HTERT RPE-1 (cell line): Measurements from ENCODE around the gene PAGE2.
"Not testable (repeated sequence)": the region's sequence is repeated elsewhere in the genome, so short reads cannot be mapped to it uniquely, and the experiment has no call there.

ENCODE experiments used
- in situ Hi-C: fragments of 300-500 bp; cut with MboI; formaldehyde crosslinking; loops from 4 replicates; pipeline ENCODE4 v1.14.3; 2020; ENCODE audit warnings: low sequenced_read_pairs

PAGE2 gene, protein sequence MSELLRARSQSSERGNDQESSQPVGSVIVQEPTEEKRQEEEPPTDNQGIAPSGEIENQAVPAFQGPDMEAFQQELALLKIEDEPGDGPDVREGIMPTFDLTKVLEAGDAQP

DNA sequence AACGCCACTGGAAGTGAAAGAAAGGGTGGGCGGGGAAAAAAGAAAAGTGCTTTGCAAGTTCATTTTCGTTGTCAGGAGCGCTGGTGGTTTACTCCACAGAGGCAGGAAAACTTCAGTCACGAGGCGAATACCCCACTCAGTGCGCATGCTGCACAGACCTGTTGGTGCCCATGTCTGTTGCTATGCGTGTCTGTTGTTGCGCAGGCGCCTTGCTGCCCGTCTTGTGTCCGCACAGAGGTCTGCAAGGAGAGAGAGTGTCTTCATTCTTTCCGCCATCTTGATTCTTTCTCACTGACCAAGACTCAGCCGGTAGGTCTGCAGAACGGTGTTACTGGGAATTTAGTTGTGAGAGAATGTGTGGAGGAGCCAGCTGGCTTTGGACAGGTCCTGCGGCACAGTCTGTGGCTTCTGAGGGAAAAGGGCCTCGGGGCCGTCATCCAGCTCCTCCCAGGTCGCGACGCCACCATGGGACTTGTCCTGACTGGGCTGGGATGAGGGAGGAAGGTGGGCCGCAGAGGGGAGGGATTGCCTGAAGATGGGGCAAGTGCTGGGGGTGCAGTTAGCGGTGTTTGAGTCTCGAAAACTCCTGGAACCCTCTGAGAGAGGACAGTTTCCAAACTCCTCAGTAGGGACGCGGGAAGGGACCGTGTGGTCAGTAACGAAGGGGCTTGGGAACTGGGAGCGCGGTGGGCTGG, at the start of gene PAGE2:
TSS of gene PAGE2 (plus strand) at position 224 of the 695 bp plus-strand sequence. CDS start 1,003 bp downstream, outside the sequence.
- in situ Hi-C loops = no loop called here

DNA sequence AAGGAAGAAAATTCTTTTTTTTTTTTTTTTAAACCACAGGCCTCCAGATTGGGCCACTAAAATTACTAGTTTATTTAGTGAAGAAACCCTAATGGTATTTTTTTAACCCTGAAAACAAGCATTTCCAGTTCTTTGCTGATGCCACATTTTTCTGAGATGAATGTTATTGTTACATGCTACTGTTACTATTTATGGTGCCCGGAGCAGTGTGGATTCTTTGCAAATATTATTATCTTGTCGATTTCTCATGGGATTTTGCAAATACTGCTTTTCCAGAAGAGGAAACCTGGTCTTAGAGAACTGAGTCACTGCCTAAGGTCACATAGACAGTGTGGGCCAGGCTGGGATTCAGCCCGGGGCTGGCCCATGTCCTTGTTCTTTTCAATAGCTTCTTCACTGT, 49.3 kb upstream of the PAGE2 start:
- in situ Hi-C loops = no loop called here

DNA sequence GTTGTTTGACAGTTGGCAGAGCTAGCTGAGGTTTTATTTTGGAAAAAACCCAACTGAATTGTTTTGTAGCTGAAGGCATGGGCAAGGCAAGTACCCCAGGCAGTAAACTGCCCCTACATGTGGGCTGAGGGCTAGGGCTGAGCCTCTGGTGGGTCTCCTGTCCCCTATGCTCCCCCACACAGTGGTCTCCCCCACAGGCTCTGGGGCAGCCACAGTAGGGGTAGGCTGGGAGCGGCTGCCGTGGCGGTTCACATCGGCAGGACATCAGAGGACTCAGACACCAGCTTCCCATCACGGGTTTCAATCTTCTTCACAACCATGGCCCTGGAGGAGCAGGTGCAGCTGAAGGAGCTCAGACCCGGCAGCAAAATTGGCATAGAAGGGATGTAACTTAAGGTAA, 47.3 kb upstream of the PAGE2 start:
- in situ Hi-C loops = no loop called here

DNA sequence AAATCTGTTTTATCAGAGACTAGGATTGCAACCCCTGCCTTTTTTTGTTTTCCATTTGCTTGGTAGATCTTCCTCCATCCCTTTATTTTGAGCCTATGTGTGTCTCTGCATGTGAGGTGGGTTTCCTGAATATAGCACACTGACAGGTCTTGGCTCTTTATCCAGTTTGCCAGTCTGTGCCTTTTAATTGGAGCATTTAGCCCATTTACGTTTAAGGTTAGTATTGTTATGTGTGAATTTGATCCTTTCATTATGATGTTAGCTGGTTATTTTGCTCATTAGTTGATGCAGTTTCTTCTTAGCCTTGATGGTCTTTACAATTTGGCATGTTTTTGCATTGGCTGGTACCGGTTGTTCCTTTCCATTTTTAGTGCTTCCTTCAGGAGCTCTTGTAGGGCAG, 38.2 kb upstream of the PAGE2 start:
- in situ Hi-C loops = not testable (repeated sequence)

DNA sequence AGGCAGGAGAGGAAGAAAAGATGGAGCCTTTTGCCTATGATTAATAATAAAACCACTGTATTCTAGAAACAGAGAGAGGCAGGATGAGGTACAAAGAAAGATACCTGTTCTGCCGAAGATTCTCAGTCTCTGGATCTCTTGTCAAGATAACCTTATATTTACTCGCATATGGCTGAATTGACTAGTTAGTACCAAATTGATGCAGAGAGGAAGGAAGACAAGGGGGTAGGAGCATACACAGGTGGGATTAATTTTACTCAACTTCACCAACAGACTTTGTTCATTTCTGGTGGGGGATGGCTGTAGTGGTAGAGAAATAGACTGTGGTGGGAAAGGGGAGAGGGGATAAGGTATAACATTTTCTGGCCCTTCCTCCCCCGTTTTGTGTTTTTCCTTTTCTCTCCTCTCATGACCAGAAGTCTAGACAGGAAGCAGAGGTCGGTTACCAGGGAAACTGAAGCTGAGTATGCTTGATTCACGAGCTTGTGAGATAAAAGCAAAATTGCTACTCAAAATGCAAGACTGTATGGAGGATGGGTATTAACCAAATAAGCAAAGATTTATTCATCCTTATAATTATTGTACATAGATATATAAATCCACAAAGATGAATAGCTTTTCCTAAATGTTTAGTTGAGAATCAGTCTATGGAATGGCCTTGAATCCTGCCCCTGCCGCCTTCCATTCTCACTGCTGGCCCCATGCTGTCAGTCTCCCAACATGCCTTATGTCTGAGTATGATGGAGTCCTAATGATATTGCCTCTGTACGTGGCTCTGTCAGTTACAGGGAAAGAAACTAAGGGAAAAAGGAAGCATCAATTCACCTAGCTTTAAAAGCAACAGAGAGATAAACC, 31.8 kb upstream of the PAGE2 start:
- in situ Hi-C loops = no loop called here

DNA sequence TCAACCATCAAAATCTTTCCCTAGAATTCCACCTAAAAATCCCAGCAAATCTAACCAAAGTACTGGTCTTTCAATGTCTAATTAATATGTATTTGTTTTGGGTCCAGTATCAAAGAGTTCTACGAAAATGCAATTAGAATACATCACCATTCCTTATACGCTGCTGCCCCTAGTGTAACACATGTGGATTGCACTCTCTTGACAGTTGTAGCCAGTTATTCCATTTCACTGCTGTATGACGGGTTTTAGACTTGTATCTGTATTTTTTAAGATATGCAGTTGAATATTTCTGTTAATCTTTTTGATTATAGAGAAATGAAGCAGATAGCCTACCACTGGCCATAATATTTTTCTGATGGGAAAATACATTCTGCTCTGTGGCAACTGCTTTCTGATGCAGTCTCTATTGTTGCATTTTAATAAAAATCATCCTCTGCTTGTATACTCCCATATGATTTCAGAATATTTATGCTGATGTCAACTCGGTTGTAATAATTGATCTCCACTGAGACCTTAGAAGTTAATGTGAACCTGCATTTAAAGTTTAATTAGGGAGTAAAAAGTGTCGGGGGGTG, 31.1 kb upstream of the PAGE2 start:
- in situ Hi-C loops = no loop called here

DNA sequence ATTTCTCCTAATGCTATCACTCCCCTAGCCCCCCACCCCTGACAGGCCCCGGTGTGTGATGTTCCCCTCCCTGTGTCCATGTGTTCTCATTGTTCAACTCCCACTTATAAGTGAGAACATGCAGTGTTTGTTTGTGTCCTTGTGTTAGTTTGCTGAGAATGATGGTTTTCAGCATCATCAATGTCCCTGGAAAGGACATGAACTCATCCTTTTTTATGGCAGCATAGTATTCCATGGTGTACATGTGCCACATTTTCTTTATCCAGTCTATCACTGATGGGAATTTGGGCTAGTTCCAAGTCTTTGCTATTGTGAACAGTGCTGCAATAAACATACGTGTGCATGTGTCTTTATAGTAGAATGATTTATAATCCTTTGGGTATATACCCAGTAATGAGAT, 21.6 kb upstream of the PAGE2 start:
- in situ Hi-C loops = not testable (repeated sequence)

DNA sequence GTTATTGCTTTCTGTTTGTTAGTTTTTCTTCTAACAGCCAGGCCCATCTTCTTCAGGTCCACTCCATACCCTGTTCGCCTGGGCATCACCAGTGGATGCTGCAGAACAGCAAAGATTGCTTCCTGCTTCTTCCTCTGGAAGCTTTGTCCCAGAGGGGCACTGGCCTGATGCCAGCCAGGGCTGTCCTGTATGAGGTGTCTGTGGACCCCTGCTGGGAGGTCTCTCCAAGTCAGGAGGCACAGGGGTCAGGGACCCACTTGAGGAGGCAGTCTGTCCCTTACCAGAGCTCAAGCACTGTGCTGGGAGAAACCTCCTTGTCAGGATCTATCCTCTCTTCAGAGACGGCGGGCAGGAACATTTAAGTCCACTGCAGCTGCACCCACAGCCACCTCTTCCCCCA, 16.5 kb upstream of the PAGE2 start:
- in situ Hi-C loops = no loop called here

DNA sequence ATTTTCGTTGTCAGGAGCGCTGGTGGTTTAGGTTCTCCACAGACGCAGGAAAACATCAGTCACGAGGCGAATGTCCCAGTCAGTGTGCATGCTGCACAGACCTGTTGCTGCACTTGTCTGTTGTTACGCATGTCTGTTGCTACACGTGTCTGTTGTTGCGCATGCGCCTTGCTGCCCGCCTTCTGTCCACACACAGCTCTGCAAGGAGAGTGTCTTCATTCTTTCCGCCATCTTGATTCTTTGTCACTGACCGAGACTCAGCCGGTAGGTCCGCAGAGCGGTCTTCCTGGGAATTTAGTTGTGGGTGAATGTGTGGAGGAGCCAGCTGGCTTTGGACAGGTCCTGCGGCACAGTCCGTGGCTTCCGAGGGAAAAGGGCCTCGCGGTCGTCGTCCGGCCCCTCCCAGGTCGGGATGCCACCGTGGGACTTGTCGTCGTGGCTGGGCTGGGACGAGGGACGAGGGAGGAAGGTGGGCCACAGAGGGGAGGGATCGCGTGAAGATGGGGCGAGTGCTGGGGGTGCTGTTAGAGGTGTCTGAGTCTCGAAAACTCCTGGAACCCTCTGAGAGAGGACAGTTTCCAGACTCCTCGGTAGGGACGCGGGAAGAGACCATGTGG, 13.9 kb upstream of the PAGE2 start, which contains the start of gene PAGE2B:
TSS of gene PAGE2B (plus strand) at position 180 of the 617 bp plus-strand sequence. CDS start 1,012 bp downstream, outside the sequence.
- in situ Hi-C loops = no loop called here

DNA sequence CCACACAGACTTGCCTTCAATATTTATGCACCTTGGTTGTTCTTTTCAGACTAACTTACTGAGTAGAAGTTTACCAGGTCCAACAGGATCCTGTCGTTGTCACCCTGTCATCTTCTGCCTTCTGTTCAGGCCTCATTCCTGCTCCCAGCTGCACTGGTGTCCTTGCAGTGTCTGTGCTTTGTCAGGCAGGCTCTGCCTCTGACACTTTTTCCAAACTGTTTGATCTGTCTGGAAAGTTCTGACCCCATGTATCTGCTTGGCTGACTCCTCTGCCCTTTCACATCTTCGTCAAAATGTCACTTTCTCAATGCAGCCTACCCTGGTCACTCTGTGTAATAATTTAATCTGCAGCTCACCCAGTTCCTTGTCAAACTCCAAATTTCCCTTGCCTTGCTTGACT, 9.9 kb downstream of the PAGE2 start:
- in situ Hi-C loops = no loop called here

DNA sequence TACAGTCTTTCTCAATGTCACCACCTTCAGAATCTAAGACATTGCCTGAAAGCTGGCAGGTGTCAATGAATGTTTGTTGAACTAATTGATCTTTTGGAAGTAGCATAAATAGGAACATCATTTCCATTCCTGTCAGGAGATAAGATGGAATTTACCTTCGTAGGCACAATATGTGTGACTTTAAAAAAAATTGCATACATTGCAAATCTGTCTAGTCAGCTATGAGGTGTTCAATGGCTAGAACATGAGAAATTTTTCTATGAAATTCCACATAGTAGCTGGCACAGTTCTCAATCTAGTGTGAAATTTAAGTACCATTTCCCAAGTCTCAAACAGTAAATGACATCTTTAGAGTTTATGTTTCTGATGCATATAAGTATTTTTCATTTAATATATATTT, 10.3 kb downstream of the PAGE2 start:
- in situ Hi-C loops = no loop called here

DNA sequence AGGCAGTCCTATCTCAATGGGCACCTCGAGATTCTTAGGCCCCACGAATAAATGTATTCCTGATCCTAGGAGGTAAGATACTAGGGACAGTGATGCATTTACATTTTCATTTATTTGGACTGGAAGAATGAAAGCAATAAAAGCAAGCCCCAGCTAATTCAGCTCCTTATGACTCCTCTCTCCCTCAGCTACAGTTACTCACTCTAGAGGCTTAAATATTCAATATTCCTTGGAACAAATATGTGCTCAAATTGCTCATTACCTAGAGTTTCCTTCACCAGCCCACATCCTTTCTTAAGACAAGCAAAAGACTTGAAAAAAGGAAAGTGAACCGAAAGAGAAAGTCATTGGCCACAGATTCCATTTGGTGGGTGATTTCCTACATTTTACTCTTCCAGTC, 13.9 kb downstream of the PAGE2 start:
- in situ Hi-C loops = no loop called here

DNA sequence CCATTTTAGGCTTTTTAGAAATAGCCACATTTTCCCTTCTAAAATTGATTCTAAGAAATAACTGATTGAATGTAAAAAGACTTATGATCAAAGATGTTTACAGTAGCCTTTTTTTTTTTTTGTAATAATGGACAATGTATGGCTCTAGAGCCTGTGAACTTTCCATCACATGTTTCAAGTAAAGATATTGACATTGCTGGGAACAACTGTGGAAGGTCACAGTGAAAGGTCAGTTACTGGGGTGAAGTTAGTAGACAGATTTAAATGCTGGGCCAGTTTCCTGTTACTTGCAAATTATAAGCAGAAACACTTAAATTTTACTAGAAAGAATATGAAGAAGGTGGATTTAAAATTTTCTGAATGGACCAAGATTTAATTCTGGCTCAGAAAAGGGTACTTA, 18.4 kb downstream of the PAGE2 start:
- in situ Hi-C loops = no loop called here

DNA sequence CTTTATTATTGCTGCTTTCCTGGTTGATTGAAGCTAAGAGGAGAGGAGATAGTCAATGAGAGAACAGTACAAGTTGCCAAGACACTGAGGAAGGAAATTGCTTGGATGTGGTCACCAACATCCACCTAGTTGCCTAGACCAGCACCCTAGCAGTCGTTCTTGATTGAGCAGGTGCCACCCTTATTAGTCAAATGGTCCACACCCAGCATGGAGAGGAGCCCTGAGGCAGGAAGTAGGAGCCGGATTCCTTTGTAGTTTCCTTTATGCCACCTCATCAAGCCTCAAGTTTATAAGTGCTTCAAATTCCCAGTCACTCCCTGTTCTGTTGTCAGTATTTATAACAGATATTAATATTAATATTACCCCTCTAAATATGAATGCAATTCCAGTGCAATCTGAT, 19.1 kb downstream of the PAGE2 start:
- in situ Hi-C loops = no loop called here

DNA sequence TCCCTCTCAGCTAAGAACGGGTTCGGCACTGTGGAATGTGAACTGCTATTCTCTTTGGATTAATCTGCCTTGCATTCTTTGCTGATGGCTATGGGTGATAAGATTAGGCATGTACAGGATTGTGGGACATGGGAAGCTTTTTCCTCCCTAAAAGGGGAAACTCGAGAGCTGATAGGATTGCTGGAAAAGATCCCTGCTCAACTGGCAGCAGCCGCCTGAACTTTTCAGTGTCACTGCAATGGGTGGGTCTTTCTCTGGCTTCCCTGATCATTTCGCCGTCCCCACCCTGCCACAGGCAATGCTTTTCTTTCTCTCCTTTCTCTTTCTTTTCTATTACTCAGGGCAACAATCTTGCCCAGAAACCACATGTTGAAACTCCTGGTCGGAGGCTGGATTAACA, 20.5 kb downstream of the PAGE2 start:
- in situ Hi-C loops = no loop called here

DNA sequence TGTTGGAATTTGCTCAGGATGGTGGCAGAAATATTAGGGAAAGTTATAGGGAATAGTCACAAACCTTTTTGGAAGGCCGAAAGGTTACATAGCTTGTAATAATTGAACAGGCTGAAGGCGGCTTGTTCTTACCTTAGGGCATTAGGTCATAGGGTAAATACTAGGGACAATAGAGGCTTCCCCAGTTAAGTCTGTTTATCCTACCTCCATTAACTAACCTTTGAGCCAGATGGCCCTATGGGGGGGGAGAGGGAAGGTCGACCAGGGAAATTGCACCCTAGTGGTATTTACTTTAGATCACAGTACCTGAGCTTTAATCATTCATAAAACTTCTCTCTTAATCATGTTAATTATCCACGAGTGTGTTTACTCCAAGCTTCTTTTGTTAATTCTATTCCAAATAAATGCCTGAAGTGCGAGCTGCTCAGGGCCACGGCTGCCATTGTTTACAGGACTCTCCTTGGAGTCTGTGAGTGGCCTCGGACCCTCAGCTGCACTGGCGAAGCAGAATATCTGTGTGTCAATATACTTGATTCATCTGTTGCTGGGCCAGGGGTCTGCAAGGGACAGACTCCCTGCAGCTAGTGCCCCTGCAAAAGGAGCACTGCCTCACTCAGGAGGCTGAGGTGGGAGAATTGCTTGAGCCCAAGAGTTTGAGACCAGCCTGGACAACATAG, 22.9 kb downstream of the PAGE2 start:
- in situ Hi-C loops = no loop called here

DNA sequence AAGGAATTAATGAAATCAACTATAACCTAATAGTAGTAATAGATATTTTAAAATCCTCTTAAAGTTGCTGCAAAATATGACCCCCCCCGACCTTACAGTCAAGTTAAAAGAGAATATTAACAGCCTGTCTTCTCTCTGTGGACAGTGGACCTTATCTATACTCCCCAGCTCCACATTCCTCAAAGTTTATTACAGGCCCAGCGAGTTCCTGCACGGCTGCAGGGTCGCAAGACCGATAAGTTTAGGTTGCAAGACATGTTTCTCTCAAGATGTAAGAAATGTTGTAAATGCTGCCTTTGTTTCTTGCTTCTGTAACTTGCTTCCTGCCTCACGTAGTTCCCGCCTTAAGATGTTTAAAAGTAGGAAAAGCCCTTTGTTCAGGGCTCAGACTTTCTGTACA, 27.8 kb downstream of the PAGE2 start:
- in situ Hi-C loops = not testable (repeated sequence)

DNA sequence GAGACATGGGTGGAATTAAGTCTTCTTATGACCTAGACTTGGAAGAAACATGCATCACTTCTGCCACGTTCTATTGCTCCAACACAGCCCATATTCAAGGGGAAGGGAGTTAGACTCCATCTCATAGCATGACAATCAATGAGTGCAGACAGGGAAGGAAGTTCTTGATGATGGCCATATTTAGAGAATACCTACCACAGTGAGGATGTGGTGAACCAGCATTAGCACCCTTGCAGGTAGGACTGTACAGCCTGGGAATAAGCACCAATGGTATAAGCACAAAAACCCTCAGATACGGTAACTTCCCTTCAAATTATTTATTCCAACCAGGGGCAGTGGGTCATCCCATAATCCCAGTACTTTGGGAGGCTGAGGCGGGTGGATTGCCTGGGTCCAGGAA, 29.8 kb downstream of the PAGE2 start:
- in situ Hi-C loops = no loop called here

DNA sequence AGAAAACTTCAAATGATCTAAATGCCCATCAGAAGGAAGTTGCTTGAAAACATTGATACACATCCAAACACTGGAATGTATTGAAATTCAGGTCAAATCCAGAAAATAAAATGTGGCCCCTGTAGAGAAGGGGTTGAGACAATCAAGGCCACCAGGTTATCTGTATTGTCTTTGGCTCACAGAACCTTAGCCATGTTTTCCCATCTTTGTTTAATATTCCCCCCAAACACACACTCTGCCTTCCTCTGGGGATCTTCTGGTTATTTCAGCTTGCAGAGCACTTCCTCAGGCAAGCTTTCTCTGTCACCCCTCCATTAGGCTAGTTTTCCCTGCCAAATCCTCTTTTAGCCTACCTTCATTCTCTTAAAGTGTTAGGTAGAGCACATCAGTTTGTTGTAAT, 30.5 kb downstream of the PAGE2 start:
- in situ Hi-C loops = no loop called here

DNA sequence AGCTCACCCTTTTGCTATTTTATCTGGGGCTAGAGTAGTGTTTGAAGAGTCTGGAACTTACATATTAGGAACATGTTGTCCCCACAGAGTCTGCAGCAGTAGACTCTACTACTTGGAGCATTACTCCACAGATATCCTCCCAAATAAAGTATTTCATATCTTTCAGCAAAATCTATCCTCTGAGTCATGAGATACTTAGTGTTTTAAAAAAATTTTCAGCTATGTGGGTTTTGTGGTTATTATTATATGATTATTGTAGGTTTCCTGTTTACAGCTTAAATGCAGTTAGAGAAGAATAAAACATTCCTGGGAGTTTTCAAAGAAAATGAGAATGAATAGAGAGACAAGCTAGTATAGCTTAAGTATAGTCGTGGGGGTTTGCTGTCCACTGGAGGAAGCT, 30.9 kb downstream of the PAGE2 start:
- in situ Hi-C loops = no loop called here
